Brain microvascular endothelial cell (primary cell): Measurements from ENCODE around the gene SLFN12L.
A peak's percentile ranks its signal among the peaks of the same experiment; 100 is the strongest.

ENCODE experiments used
- DNase-seq: peaks from one replicate; pipeline ENCODE4 v3.0.0-alpha.2; 2020
- H3K27ac ChIP-seq: fragments of 250-450 bp; sonication (Bioruptor Pico); 2 replicates; pipeline ENCODE4 v1.5.1; 2020; ENCODE audit warnings: mild to moderate bottlenecking, moderate library complexity
- H3K27me3 ChIP-seq: fragments of 250-450 bp; sonication (Bioruptor Pico); replicated peaks from 2 replicates; pipeline ENCODE4 v1.5.1; 2020; ENCODE audit warnings: mild to moderate bottlenecking
- H3K36me3 ChIP-seq: fragments of 250-450 bp; sonication (Bioruptor Pico); replicated peaks from 2 replicates; pipeline ENCODE4 v1.5.1; 2020; ENCODE audit warnings: mild to moderate bottlenecking
- H3K4me3 ChIP-seq: 2 replicates; pipeline ENCODE4 v1.5.1; 2011; ENCODE audit warnings: low read depth, mild to moderate bottlenecking, control low read depth, low read length, moderate library complexity
- in situ Hi-C: cut with HindIII; loops from 2 replicates; pipeline ENCODE4 v1.10.0; 2017; ENCODE audit warnings: low sequenced_read_pairs, low pct_ligation_motif_present
- TF ChIP-seq, protein P1 (sequence below): IDR thresholded peaks from 2 replicates; pipeline ENCODE4 v1.5.1; 2011; ENCODE audit warnings: low read depth, mild to moderate bottlenecking, moderate library complexity, low read length, control low read depth, inconsistent platforms; ENCODE audit errors: missing control alignments

Gene SLFN12L

DNA sequence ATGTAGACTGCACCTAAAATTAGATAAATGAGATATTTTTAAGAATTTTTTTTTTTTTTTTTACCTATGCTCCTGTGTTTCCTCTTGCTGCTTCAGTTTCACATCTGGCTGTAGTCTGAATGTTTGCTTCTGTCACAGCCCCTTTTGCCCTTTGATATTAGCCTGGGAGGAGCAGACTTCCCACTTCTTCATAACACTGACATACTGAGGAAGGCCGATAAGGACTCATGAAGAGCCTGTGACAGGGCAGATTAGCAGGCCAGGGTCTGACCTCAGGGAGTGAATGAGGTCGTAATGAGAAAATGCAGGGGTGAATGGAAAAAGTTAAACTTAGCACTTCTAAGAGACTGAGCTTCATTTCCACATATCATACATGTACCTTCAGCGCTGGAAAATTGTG, 23.2 kb upstream of the SLFN12L start, which contains the start of gene SLFN14:
TSS of gene SLFN14 (minus strand) at position 117 of the 400 bp plus-strand sequence. CDS start 2,757 bp downstream, outside the sequence.
- peaks cover 8% of the 10 kb centered on the region for H3K27me3 ChIP-seq
- DNase-seq: no peak
- no peaks in the 10 kb centered on the region for H3K36me3 ChIP-seq
- H3K4me3 ChIP-seq: no peak within 1 kb of the TSS
- in situ Hi-C loops: no loop called here
- H3K27ac ChIP-seq: no peak within 1 kb of the TSS
- TF ChIP-seq, protein P1, sequence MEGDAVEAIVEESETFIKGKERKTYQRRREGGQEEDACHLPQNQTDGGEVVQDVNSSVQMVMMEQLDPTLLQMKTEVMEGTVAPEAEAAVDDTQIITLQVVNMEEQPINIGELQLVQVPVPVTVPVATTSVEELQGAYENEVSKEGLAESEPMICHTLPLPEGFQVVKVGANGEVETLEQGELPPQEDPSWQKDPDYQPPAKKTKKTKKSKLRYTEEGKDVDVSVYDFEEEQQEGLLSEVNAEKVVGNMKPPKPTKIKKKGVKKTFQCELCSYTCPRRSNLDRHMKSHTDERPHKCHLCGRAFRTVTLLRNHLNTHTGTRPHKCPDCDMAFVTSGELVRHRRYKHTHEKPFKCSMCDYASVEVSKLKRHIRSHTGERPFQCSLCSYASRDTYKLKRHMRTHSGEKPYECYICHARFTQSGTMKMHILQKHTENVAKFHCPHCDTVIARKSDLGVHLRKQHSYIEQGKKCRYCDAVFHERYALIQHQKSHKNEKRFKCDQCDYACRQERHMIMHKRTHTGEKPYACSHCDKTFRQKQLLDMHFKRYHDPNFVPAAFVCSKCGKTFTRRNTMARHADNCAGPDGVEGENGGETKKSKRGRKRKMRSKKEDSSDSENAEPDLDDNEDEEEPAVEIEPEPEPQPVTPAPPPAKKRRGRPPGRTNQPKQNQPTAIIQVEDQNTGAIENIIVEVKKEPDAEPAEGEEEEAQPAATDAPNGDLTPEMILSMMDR: no peak

- H3K27ac ChIP-seq: no peak overlapping the region
- no peak overlapping the region for H3K4me3 ChIP-seq
- H3K27me3 ChIP-seq: peaks cover 8% of the 10 kb centered on the region
- no peak for DNase-seq
- TF ChIP-seq, protein P1: no peak
- in situ Hi-C loops: no loop called here
- no peaks in the 10 kb centered on the region for H3K36me3 ChIP-seq
Observed at GRCh38 chr17:35559495-35560210, 22.2 kb upstream of the SLFN12L start.

DNA sequence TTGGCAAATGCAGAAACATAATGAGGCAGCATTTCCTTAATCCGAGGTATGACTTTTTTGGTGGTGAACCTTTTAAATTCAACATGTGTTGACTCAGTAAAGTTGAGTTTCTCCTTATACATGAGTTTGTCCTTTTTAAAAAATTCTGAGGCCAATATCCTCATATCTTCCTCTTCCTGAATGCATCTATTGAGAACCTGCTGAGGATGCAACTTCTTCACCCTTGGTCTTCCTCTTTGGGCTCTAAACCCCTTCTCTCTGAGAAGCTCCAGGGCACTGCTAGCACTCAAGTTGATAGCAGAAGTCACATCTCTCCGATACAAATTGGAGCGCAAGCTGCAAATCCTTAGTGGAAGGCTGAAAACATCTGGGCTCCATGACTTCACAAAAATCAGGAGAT, 19.9 kb upstream of the SLFN12L start:
- no peak for DNase-seq

GRCh38 chr17:35555691-35556090, 18.2 kb upstream of the SLFN12L start:
- in situ Hi-C loops: no loop called here
- Histone ChIP-seq H3K4me3 (no peak overlapping the region), H3K27me3 (peaks cover 13% of the 10 kb centered on the region), H3K36me3 (no peaks in the 10 kb centered on the region), H3K27ac (no peak overlapping the region)
- DNase-seq: no peak
- TF ChIP-seq, protein P1: peak; percentile 32

More for the DNA sequence above, 19.9 kb upstream of the SLFN12L start:
- no peak overlapping the region for H3K4me3 ChIP-seq
- in situ Hi-C loops: no loop called here
- no peaks in the 10 kb centered on the region for H3K36me3 ChIP-seq
- H3K27ac ChIP-seq: no peak overlapping the region
- TF ChIP-seq, protein P1: no peak
- H3K27me3 ChIP-seq: peaks cover 13% of the 10 kb centered on the region

DNA sequence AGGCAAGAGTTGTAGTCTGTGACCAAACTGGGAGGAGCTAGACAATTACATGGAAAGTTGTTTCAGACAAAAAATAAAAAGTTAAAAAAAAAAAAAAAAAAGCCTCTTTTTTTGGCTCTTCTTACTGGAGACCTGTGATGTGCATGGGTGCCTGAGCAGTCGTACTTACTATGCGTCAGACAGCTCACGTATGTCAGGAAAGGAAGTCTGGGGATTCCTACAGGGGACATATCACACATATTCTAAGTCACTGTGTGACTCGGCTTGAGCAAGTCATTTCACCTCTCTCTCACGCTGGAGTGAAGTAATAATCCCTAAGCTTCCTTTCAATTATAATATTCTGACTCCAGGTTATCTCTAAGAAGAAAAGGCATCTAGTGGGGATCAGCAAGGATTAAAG, 17.2 kb upstream of the SLFN12L start:
- no peak for DNase-seq
- TF ChIP-seq, protein P1: no peak
- no peak overlapping the region for H3K4me3 ChIP-seq
- no peak overlapping the region for H3K27ac ChIP-seq
- H3K36me3 ChIP-seq: no peaks in the 10 kb centered on the region
- H3K27me3 ChIP-seq: peaks cover 13% of the 10 kb centered on the region
- in situ Hi-C loops: no loop called here

GRCh38 chr17:35553310-35553709, 15.8 kb upstream of the SLFN12L start:
- in situ Hi-C loops: no loop called here
- no peaks in the 10 kb centered on the region for H3K36me3 ChIP-seq
- no peak overlapping the region for H3K27ac ChIP-seq
- H3K4me3 ChIP-seq: no peak overlapping the region
- peaks cover 15% of the 10 kb centered on the region for H3K27me3 ChIP-seq
- no peak for DNase-seq
- TF ChIP-seq, protein P1: no peak
